ENCODE measurements around the gene ANKRD49.

The ANKRD49 gene

GRCh38 chr11:94545264-94546161 is 51.7 kb downstream of the ANKRD49 start:
- no peak overlapping the region for H3K27ac ChIP-seq (ENCODE audit: low read length)
- H3K4me3 ChIP-seq (ENCODE audit: low read length), result no peak overlapping the region
- peaks cover 10% of the 10 kb centered on the region for H3F3A ChIP-seq (ENCODE audit: insufficient read depth, low read length)
- no peaks in the 10 kb centered on the region for H4K20me1 ChIP-seq (ENCODE audit: insufficient read depth, low read length)
- H3K4me1 ChIP-seq (ENCODE audit: low read length), result 0 out of 2 replicates have a peak, but pooled peaks cover 4% of the 10 kb centered on the region
- no peaks in the 10 kb centered on the region for H3K27me3 ChIP-seq (replicated peaks; ENCODE audit: insufficient read depth, low read length)
- H3K36me3 ChIP-seq (replicated peaks; ENCODE audit: insufficient read depth, low read length), result no peaks in the 10 kb centered on the region
- no peak overlapping the region for H2AFZ ChIP-seq (ENCODE audit: low read length)
- no peak for TF ChIP-seq EZH2 (optimal IDR thresholded peaks at IDR 0.05; ENCODE audit: low read depth, low read length)
- H3K79me2 ChIP-seq (ENCODE audit: low read length), result no peaks in the 10 kb centered on the region
- no peak for DNase-seq
- H3K4me2 ChIP-seq (ENCODE audit: low read depth, low read length), result no peak overlapping the region
- H3K9me2 ChIP-seq (replicated peaks; ENCODE audit: insufficient read depth, low read length), result no peaks in the 10 kb centered on the region
- no peak overlapping the region for H3K9ac ChIP-seq (ENCODE audit: low read length)
- no peaks in the 10 kb centered on the region for H3K9me3 ChIP-seq (replicated peaks; ENCODE audit: insufficient read depth, low read length)

GRCh38 chr11:94546162-94546470 is 52.3 kb downstream of the ANKRD49 start:
- H4K20me1 ChIP-seq (ENCODE audit: insufficient read depth, low read length), result no peaks in the 10 kb centered on the region
- H3K4me3 ChIP-seq (ENCODE audit: low read length), result no peak overlapping the region
- no peaks in the 10 kb centered on the region for H3K9me3 ChIP-seq (replicated peaks; ENCODE audit: insufficient read depth, low read length)
- H3K79me2 ChIP-seq (ENCODE audit: low read length), result no peaks in the 10 kb centered on the region
- TF ChIP-seq CTCF (IDR thresholded peaks at IDR 0.05; ENCODE audit: low read length) (no peak), EZH2 (optimal IDR thresholded peaks at IDR 0.05; ENCODE audit: low read depth, low read length) (no peak), EZH2phosphoT487 (IDR thresholded peaks at IDR 0.05; ENCODE audit: low read length) (no peak)
- no peak overlapping the region for H3K9ac ChIP-seq (ENCODE audit: low read length)
- no peak overlapping the region for H3K27ac ChIP-seq (ENCODE audit: low read length)
- no peak overlapping the region for H2AFZ ChIP-seq (ENCODE audit: low read length)
- H3K4me2 ChIP-seq (ENCODE audit: low read depth, low read length), result no peak overlapping the region
- no peaks in the 10 kb centered on the region for H3K9me2 ChIP-seq (replicated peaks; ENCODE audit: insufficient read depth, low read length)
- H3K36me3 ChIP-seq (replicated peaks; ENCODE audit: insufficient read depth, low read length), result no peaks in the 10 kb centered on the region
- 0 out of 2 replicates have a peak, but pooled peaks cover 4% of the 10 kb centered on the region for H3K4me1 ChIP-seq (ENCODE audit: low read length)
- DNase-seq, result no peak
- H3K27me3 ChIP-seq (replicated peaks; ENCODE audit: insufficient read depth, low read length), result no peaks in the 10 kb centered on the region
- H3F3A ChIP-seq (ENCODE audit: insufficient read depth, low read length), result peaks cover 10% of the 10 kb centered on the region

GRCh38 chr11:94546886-94547285 is 53.1 kb downstream of the ANKRD49 start:
- TF ChIP-seq EZH2phosphoT487 (IDR thresholded peaks at IDR 0.05; ENCODE audit: low read length), result no peak
- TF ChIP-seq CTCF (IDR thresholded peaks at IDR 0.05; ENCODE audit: low read length), result no peak
- TF ChIP-seq EZH2 (optimal IDR thresholded peaks at IDR 0.05; ENCODE audit: low read depth, low read length), result no peak
- Histone ChIP-seq H3K4me2 (ENCODE audit: low read depth, low read length) (no peak overlapping the region), H3K9ac (ENCODE audit: low read length) (no peak overlapping the region), H3K79me2 (ENCODE audit: low read length) (no peaks in the 10 kb centered on the region), H3K9me3 (replicated peaks; ENCODE audit: insufficient read depth, low read length) (no peaks in the 10 kb centered on the region), H3K4me1 (ENCODE audit: low read length) (0 out of 2 replicates have a peak, but pooled peaks cover 4% of the 10 kb centered on the region), H3K9me2 (replicated peaks; ENCODE audit: insufficient read depth, low read length) (no peaks in the 10 kb centered on the region), H2AFZ (ENCODE audit: low read length) (no peak overlapping the region), H3K4me3 (ENCODE audit: low read length) (no peak overlapping the region), H3K36me3 (replicated peaks; ENCODE audit: insufficient read depth, low read length) (no peaks in the 10 kb centered on the region), H4K20me1 (ENCODE audit: insufficient read depth, low read length) (no peaks in the 10 kb centered on the region), H3K27ac (ENCODE audit: low read length) (no peak overlapping the region), H3F3A (ENCODE audit: insufficient read depth, low read length) (peaks cover 10% of the 10 kb centered on the region), H3K27me3 (replicated peaks; ENCODE audit: insufficient read depth, low read length) (no peaks in the 10 kb centered on the region)
- DNase-seq, result no peak

GRCh38 chr11:94549146-94549545 is 55.4 kb downstream of the ANKRD49 start:
- Histone ChIP-seq H3K4me3 (ENCODE audit: low read length) (no peak overlapping the region), H3K4me1 (ENCODE audit: low read length) (no peaks in the 10 kb centered on the region), H3F3A (ENCODE audit: insufficient read depth, low read length) (no peaks in the 10 kb centered on the region), H4K20me1 (ENCODE audit: insufficient read depth, low read length) (no peaks in the 10 kb centered on the region), H3K27me3 (replicated peaks; ENCODE audit: insufficient read depth, low read length) (no peaks in the 10 kb centered on the region), H3K79me2 (ENCODE audit: low read length) (no peaks in the 10 kb centered on the region), H3K36me3 (replicated peaks; ENCODE audit: insufficient read depth, low read length) (no peaks in the 10 kb centered on the region), H3K9me2 (replicated peaks; ENCODE audit: insufficient read depth, low read length) (no peaks in the 10 kb centered on the region), H3K4me2 (ENCODE audit: low read depth, low read length) (no peak overlapping the region), H3K27ac (ENCODE audit: low read length) (no peak overlapping the region), H3K9me3 (replicated peaks; ENCODE audit: insufficient read depth, low read length) (no peaks in the 10 kb centered on the region), H2AFZ (ENCODE audit: low read length) (no peak overlapping the region), H3K9ac (ENCODE audit: low read length) (no peak overlapping the region)
- no peak for TF ChIP-seq EZH2phosphoT487 (IDR thresholded peaks at IDR 0.05; ENCODE audit: low read length)
- DNase-seq, result no peak
